ENCODE data around the gene DLG2. TPM values are rescaled to one million over a fixed set of nuclear protein-coding genes. Genes with fewer than 3 reads are reported as not detected.

DLG2 gene
- total and polyA plus RNA-seq, 9 of the 15 experiments (the other 6 are each of a cell fraction or from before 2014, with no cell fraction given) = 0.52 to 1.6 (median 0.95) TPM

DNA sequence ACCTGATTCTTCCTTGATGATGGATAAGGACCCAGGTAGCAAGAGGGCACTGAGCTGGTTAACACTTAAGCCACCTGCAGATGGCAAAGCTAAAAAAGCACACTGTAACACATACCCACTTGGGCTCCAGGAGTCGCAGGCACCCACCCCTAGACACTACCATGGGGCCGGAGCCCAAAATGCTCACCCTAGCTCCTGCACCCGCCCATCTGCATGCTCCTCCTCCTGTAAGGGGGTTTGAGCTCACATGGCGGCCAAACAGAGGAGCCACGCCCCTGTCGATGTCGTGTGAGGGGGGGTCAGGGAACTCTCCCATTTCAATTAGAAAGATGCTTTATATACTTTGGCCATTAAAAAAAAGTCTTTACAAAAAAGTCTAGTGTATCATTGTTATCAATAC lies 370.7 kb downstream of the DLG2 start:
- TF ChIP-seq, protein P1, sequence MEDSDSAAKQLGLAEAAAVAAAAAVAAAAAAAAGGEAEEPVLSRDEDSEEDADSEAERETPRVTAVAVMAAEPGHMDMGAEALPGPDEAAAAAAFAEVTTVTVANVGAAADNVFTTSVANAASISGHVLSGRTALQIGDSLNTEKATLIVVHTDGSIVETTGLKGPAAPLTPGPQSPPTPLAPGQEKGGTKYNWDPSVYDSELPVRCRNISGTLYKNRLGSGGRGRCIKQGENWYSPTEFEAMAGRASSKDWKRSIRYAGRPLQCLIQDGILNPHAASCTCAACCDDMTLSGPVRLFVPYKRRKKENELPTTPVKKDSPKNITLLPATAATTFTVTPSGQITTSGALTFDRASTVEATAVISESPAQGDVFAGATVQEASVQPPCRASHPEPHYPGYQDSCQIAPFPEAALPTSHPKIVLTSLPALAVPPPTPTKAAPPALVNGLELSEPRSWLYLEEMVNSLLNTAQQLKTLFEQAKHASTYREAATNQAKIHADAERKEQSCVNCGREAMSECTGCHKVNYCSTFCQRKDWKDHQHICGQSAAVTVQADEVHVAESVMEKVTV (CRISPR knock-in tag; IDR thresholded peaks at IDR 0.05) = no peak
- no peak for TF ChIP-seq ZNF444 (CRISPR knock-in tag; IDR thresholded peaks at IDR 0.05)
- no peak for TF ChIP-seq ZNF707 (CRISPR knock-in tag; conservative IDR thresholded peaks at IDR 0.05)
- TF ChIP-seq NCOA4 (IDR thresholded peaks at IDR 0.05; ENCODE audit: partially characterized antibody) = no peak
- TF ChIP-seq ZNF766 (CRISPR knock-in tag; conservative IDR thresholded peaks at IDR 0.05) = no peak
- TF ChIP-seq NR3C1 (CRISPR knock-in tag; IDR thresholded peaks at IDR 0.05) = no peak
- TF ChIP-seq NONO (IDR thresholded peaks at IDR 0.05; ENCODE audit: low read depth in 2 of 2, low read length in 1 of 2) = no peak
- TF ChIP-seq KLF6 (CRISPR knock-in tag; IDR thresholded peaks at IDR 0.05; ENCODE audit: borderline replicate concordance) = no peak
- TF ChIP-seq CC2D1A (IDR thresholded peaks at IDR 0.05) = no peak
- in situ Hi-C loops (cut with MboI) (no loop called here), intact Hi-C loops (cut with micrococcal nuclease) (no loop called here)
- no peaks in the 10 kb centered on the region for H3K4me1 ChIP-seq (replicated peaks in 1 of 2; ENCODE audit: control insufficient read depth in 2 of 2, insufficient read depth in 2 of 2, low read length in 2 of 2)
- no peak for FAIRE-seq
- no peaks in the 10 kb centered on the region for H4K20me1 ChIP-seq (replicated peaks; ENCODE audit: control insufficient read depth, insufficient read depth, low read length)
- no peak for DNase-seq (ENCODE audit: extremely low read depth in 1 of 4, low spot score in 3 of 4)
- H3K79me2 ChIP-seq (ENCODE audit: control insufficient read depth, insufficient read depth, low read length) = no peaks in the 10 kb centered on the region
- no peaks in the 10 kb centered on the region for H3K9me3 ChIP-seq (replicated peaks; ENCODE audit: control insufficient read depth, insufficient read depth, low read depth, low read length)
- 3% methylated on average over 7 of the region's 7 CpGs for WGBS (ENCODE audit: insufficient coverage, low coverage, missing lambda C conversion rate)
- no peak overlapping the region for H3K4me3 ChIP-seq
- no TSS peak for BruUV-seq (replicated peaks)
- no peak overlapping the region for H3K27ac ChIP-seq (ENCODE audit: extremely low read depth, low read depth, low read length)
- H3K36me3 ChIP-seq (ENCODE audit: control insufficient read depth, insufficient read depth, low read length) = no peaks in the 10 kb centered on the region
- H3K4me2 ChIP-seq (ENCODE audit: insufficient read depth, low read length) = no peak overlapping the region
- no peaks in the 10 kb centered on the region for H3K27me3 ChIP-seq (ENCODE audit: control insufficient read depth in 2 of 2, insufficient read depth in 2 of 2, low read length in 2 of 2)
- ATAC-seq = no peak
- ChIA-PET CTCF (ENCODE audit: low intra/inter-chr PET ratio) (no interaction called here), POLR2A (no interaction called here)
- no peaks in the 10 kb centered on the region for H3K9me1 ChIP-seq (ENCODE audit: control insufficient read depth, insufficient read depth, low read length)
- H2AFZ ChIP-seq (ENCODE audit: low read depth, low read length) = no peak overlapping the region
- H3K9ac ChIP-seq (ENCODE audit: insufficient read depth in 1 of 2, low read depth in 2 of 2, low read length in 2 of 2) = no peak overlapping the region

All from K562 (cell line).